Caco-2 (cell line): ENCODE results near the gene HSCB. TPM values are rescaled to one million over a fixed set of nuclear protein-coding genes. Genes with fewer than 3 reads are reported as not detected.

ENCODE experiments used
- BruUV-seq: library from RNA; stranded (reverse); fragments of 400-500 nt; replicated peaks from 2 replicates; lab custom pipeline; 2021; lab: Mats Ljungman, UMichigan
- CTCF ChIA-PET: fragments of 300-600 bp; sonication (Branson Sonifier 250); formaldehyde crosslinking; loops from one replicate; lab custom pipeline; 2022; ENCODE audit warnings: antibody characterized with exemption; lab: Charles Lee
- POLR2A ChIA-PET: fragments of 300-600 bp; sonication (Branson Sonifier 250); formaldehyde crosslinking; loops from one replicate; lab custom pipeline; 2022; ENCODE audit warnings: antibody characterized with exemption; lab: Charles Lee
- DNase-seq, 2 experiments: peaks; one replicate each; pipeline versions ENCODE4 v3.0.0 to v3.0.0-alpha.2; 2020 to 2022
- H3K27me3 ChIP-seq: replicated peaks from 2 replicates; pipeline ENCODE4 v1.6.0; 2011; ENCODE audit warnings: low read length; ENCODE audit not compliant: control insufficient read depth, insufficient read depth
- H3K36me3 ChIP-seq: 2 replicates; pipeline ENCODE4 v1.5.1; 2011; ENCODE audit warnings: low read length; ENCODE audit not compliant: control insufficient read depth, insufficient read depth
- H3K4me1 ChIP-seq: fragments of 250-450 bp; sonication (Bioruptor Pico); 2 replicates; pipeline ENCODE4 v1.5.1; 2020; ENCODE audit warnings: mild to moderate bottlenecking
- H3K4me3 ChIP-seq: 2 replicates; pipeline ENCODE4 v1.5.1; 2011; ENCODE audit warnings: low read depth, mild to moderate bottlenecking, control low read depth, low read length
- H3K9me3 ChIP-seq: fragments of 250-450 bp; sonication (Bioruptor Pico); 2 replicates; pipeline ENCODE4 v1.5.1; 2020; ENCODE audit warnings: mild to moderate bottlenecking, moderate library complexity
- H3K27ac Mint-ChIP-seq: one replicate; pipeline ENCODE4 v1.8.0; 2022; ENCODE audit warnings: mixed read lengths; ENCODE audit not compliant: unreplicated experiment
- H3K27me3 Mint-ChIP-seq: one replicate; pipeline ENCODE4 v1.8.0; 2022; ENCODE audit warnings: mixed read lengths; ENCODE audit not compliant: insufficient read depth, unreplicated experiment
- H3K36me3 Mint-ChIP-seq: one replicate; pipeline ENCODE4 v1.8.0; 2022; ENCODE audit warnings: mild to moderate bottlenecking, mixed read lengths; ENCODE audit not compliant: insufficient read depth, unreplicated experiment
- H3K4me1 Mint-ChIP-seq: one replicate; pipeline ENCODE4 v1.8.0; 2022; ENCODE audit warnings: low read depth, mixed read lengths; ENCODE audit not compliant: unreplicated experiment
- H3K4me3 Mint-ChIP-seq: one replicate; pipeline ENCODE4 v1.8.0; 2022; ENCODE audit warnings: mild to moderate bottlenecking, moderate library complexity, mixed read lengths; ENCODE audit not compliant: unreplicated experiment
- H3K9me3 Mint-ChIP-seq: one replicate; pipeline ENCODE4 v1.8.0; 2022; ENCODE audit warnings: mixed read lengths; ENCODE audit not compliant: unreplicated experiment
- CTCF ChIP-seq, 2 experiments: fragments of 200-600 bp in 1 of 2; IDR thresholded peaks; 1 replicate in 1 of 2; 2 replicates in 1 of 2; pipeline versions ENCODE4 v1.5.1 to v1.8.0; 2011 to 2022; ENCODE audit warnings: antibody characterized with exemption in 1 of 2, control low read depth in 1 of 2, inconsistent platforms in 1 of 2, low read depth in 1 of 2, low read length in 1 of 2, mild to moderate bottlenecking in 1 of 2, moderate library complexity in 1 of 2; ENCODE audit not compliant: insufficient read depth in 1 of 2, severe bottlenecking in 1 of 2, unreplicated experiment in 1 of 2
- intact Hi-C: fragments of 100-400 bp; cut with micrococcal nuclease; formaldehyde crosslinking; loops from one replicate; pipeline ENCODE4 v1.10.0; 2022; ENCODE audit not compliant: unreplicated experiment
- total RNA-seq: library from RNA; stranded (reverse); gene quantifications from 2 replicates; pipeline ENCODE4 v1.2.3, GENCODE V29; 2022

The HSCB gene
- total RNA-seq, 1 experiment from 2014 or later = 8.2 TPM

GRCh38 chr22:28791841-28792490, 50.1 kb downstream of the HSCB start:
- Histone ChIP-seq H3K27me3 (no peaks in the 10 kb centered on the region), H3K36me3 (peaks cover 4% of the 10 kb centered on the region), H3K9me3 (no peaks in the 10 kb centered on the region), H3K4me1 (0 out of 2 replicates have a peak, but pooled peaks cover 4% of the 10 kb centered on the region), H3K4me3 (no peak overlapping the region)
- Mint-ChIP-seq H3K27me3 (no peaks in the 10 kb centered on the region), H3K27ac (no peak overlapping the region), H3K4me1 (peaks cover 5% of the 10 kb centered on the region), H3K4me3 (no peak overlapping the region), H3K9me3 (no peaks in the 10 kb centered on the region), H3K36me3 (peaks cover 89% of the 10 kb centered on the region)
- BruUV-seq = no TSS peak
- DNase-seq = no peak
- POLR2A ChIA-PET = no interaction called here
- no peak for TF ChIP-seq CTCF (IDR thresholded peaks at IDR 0.05; ENCODE audit: insufficient read depth in 1 of 2, low read depth in 1 of 2, low read length in 1 of 2, severe bottlenecking in 1 of 2, unreplicated experiment in 1 of 2)
- CTCF ChIA-PET = no interaction called here
- intact Hi-C loops = no loop called here

DNA sequence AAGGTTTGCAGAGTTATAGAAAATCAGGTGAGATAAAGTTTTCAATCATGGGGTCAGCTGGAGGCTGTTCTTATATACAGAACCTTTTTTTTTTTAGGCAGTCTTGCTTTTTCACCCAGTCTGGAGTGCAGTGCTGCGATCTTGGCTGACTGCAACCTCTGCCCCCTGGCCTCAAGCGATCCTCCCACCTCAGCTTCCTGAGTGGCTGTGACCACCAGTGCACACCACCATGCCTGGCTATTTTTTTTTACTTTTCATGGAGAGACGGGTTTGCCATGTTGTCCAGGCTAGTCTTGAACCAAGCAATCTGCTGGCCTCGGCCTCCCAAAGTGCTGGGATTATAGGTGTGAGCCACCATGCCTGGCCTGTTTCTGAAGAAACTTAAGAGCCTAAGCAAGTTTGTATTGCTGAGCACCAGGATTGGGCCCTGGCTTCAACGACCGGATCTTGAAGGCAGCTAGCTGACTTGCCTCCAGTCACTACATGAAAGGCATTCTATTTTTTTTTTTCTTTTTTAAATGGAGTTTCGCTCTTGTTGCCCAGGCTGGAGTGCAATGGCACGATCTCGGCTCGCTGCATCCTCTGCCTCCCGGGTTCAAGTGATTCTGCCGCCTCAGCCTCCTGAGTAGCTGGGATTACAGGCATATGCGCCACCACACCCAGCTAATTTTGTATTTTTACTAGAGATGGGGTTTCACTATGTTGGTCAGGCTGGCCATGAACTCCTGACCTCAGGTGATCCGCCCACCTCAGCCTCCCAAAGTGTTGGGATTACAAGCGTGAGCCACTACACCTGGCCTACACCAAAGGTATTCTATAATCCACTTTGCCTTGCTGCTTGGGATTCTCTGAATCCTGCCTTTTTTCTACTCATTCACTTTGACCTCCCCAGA, 50.9 kb downstream of the HSCB start:
- BruUV-seq = no TSS peak
- Mint-ChIP-seq H3K4me3 (no peak overlapping the region), H3K27ac (no peak overlapping the region), H3K27me3 (no peaks in the 10 kb centered on the region), H3K9me3 (no peaks in the 10 kb centered on the region), H3K36me3 (peaks cover 90% of the 10 kb centered on the region), H3K4me1 (peaks cover 5% of the 10 kb centered on the region)
- Histone ChIP-seq H3K4me3 (no peak overlapping the region), H3K9me3 (no peaks in the 10 kb centered on the region), H3K27me3 (no peaks in the 10 kb centered on the region), H3K4me1 (0 out of 2 replicates have a peak, but pooled peaks cover 7% of the 10 kb centered on the region), H3K36me3 (peaks cover 2% of the 10 kb centered on the region)
- intact Hi-C loops = no loop called here
- CTCF ChIA-PET = no interaction called here
- POLR2A ChIA-PET = no interaction called here
- no peak for TF ChIP-seq CTCF (IDR thresholded peaks at IDR 0.05; ENCODE audit: insufficient read depth in 1 of 2, low read depth in 1 of 2, low read length in 1 of 2, severe bottlenecking in 1 of 2, unreplicated experiment in 1 of 2)
- DNase-seq = no peak

DNA sequence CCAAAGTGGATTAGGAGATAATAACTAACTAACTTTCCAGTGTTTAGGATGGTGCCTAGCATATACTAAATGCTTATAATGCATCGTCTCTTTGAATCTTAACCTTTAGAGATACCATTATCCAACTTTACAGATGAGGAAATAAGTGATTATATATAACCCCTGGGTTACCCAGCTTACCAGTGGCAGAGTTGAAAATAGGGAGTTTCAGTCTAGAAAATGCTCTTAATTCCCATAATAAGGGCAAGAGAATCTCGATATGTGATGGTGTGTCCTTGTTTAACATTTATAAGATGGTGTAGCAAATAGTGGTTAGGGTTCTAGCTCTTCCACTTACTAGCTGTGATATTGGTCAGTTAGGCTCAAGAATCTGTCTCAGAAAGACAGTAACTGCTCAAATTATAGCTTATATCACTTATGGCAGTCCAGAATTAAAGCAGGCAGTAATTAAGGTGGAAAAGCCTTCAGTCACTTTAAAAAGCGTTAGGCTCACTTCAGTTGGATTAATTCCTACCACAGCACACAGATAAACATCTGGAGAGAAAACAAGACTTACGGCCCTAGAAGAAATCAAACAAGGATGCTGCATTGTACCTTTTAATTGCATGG, 52.2 kb downstream of the HSCB start:
- CTCF ChIA-PET = no interaction called here
- H3K4me1 ChIP-seq = 0 out of 2 replicates have a peak, but pooled peaks cover 7% of the 10 kb centered on the region
- no TSS peak for BruUV-seq
- H3K36me3 ChIP-seq = peaks cover 2% of the 10 kb centered on the region
- no peak overlapping the region for H3K4me3 ChIP-seq
- no peak for TF ChIP-seq CTCF (IDR thresholded peaks at IDR 0.05; ENCODE audit: insufficient read depth in 1 of 2, low read depth in 1 of 2, low read length in 1 of 2, severe bottlenecking in 1 of 2, unreplicated experiment in 1 of 2)
- H3K27me3 Mint-ChIP-seq = no peaks in the 10 kb centered on the region
- no peaks in the 10 kb centered on the region for H3K9me3 ChIP-seq
- peaks cover 91% of the 10 kb centered on the region for H3K36me3 Mint-ChIP-seq
- H3K27me3 ChIP-seq = no peaks in the 10 kb centered on the region
- POLR2A ChIA-PET = interaction anchor here (1.6 kb wide), 1 partner anchor 10 kb away, joined by 5 read pairs; no protein-coding TSS in a partner anchor
- peaks cover 9% of the 10 kb centered on the region for H3K4me1 Mint-ChIP-seq
- H3K27ac Mint-ChIP-seq = no peak overlapping the region
- no peaks in the 10 kb centered on the region for H3K9me3 Mint-ChIP-seq
- no peak overlapping the region for H3K4me3 Mint-ChIP-seq
- DNase-seq = no peak
- intact Hi-C loops = no loop called here
